Lower leg skin (tissue), 3 donors: ENCODE data around the gene BLTP2.

Experiments
- POLR2A ChIP-seq, 2 donors: fragments of 450-650 bp; IDR thresholded peaks; one replicate each; pipeline ENCODE4 v1.6.1; 2016 to 2017; ENCODE audit warnings: antibody characterized with exemption in 2 of 2, mild to moderate bottlenecking in 1 of 2, moderate library complexity in 1 of 2
- TF ChIP-seq, protein P1 (sequence below), 3 donors: fragments of 450-650 bp; IDR thresholded peaks; one replicate each; pipeline ENCODE4 v1.5.1; 2016; ENCODE audit warnings: antibody characterized with exemption in 3 of 3, mild to moderate bottlenecking in 3 of 3, moderate library complexity in 2 of 3

DNA sequence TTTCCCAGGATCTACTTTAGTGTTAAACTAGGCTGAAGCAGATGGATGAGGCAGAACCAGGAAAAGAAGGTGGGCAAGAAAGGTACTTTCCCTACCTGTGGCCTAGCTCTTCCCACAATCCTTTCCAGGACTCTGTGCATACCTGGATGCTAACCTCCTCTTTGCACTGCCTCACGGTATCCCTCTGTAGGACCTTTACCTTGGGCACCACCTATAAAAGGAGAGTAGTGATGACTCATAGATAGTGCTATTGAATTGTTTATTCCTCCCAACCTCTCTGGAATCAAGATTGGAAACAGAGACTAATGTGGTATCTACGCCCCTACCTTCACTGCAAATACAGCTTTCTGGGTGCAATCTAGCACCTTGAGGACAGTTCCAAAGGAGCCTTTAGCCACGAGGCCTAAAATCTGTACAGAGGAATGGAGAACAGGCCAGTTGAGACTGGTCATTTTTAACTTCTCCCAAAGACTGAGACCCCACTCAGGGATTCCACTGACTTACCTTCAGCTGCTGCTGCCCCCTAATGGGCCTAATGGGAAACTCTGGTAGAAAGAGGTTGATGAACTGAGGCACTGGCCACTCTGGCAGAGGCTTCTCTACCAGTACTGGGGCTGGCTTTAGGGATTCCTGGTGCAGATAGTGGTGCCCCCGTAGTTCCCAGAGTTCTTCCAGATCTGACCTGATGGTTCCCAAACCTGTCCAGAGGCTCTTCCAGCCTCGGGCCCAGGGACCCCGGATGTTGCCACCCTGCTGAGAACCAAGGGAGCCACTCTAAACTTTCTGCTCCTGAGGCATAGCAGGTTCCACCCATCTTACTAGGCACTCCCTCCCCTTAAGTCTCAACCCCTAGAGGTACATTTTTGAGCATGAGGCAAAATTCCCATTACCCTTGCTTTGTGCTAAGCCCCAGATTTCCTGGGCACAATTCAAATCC lies 31.8 kb downstream of the BLTP2 start:
- TF ChIP-seq, protein P1, sequence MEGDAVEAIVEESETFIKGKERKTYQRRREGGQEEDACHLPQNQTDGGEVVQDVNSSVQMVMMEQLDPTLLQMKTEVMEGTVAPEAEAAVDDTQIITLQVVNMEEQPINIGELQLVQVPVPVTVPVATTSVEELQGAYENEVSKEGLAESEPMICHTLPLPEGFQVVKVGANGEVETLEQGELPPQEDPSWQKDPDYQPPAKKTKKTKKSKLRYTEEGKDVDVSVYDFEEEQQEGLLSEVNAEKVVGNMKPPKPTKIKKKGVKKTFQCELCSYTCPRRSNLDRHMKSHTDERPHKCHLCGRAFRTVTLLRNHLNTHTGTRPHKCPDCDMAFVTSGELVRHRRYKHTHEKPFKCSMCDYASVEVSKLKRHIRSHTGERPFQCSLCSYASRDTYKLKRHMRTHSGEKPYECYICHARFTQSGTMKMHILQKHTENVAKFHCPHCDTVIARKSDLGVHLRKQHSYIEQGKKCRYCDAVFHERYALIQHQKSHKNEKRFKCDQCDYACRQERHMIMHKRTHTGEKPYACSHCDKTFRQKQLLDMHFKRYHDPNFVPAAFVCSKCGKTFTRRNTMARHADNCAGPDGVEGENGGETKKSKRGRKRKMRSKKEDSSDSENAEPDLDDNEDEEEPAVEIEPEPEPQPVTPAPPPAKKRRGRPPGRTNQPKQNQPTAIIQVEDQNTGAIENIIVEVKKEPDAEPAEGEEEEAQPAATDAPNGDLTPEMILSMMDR (IDR thresholded peaks at IDR 0.05), result no peak
- no peak for TF ChIP-seq POLR2A (IDR thresholded peaks at IDR 0.05)
